OCI-LY3 (cell line): ENCODE measurements around the gene ASTN2.

Experiments
- EZH2phosphoT487 ChIP-seq: fragments of 200-600 bp; shearing (Covaris generic); IDR thresholded peaks from 2 replicates; pipeline ENCODE4 v1.6.1; 2018; ENCODE audit warnings: antibody characterized with exemption, mixed run types, low read depth
- TF ChIP-seq, protein P1 (sequence below): fragments of 200-600, 300-600 bp; sonication (generic); IDR thresholded peaks from 2 replicates; pipeline ENCODE4 v1.5.1; 2014; ENCODE audit warnings: antibody characterized with exemption, low read length, low read depth

DNA sequence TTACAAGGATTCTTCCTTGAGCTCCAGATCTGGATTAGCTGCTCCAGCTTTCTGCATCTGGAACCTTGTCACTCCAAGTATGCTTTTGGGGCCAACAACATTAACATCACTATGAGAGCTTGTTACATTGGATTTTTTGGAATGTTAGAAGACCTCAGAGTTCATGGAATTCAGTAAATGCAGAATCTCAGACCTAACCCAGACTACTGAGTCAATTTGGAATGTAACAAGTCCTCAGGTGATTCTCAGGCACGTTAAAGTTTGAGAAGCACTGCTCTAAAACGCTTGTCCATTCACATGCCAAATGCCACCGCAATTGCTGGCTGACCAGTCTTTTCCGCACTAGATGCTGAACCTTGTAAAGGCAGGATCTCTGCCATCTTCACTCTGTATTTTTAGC lies 979.2 kb downstream of the ASTN2 start:
- TF ChIP-seq, protein P1, sequence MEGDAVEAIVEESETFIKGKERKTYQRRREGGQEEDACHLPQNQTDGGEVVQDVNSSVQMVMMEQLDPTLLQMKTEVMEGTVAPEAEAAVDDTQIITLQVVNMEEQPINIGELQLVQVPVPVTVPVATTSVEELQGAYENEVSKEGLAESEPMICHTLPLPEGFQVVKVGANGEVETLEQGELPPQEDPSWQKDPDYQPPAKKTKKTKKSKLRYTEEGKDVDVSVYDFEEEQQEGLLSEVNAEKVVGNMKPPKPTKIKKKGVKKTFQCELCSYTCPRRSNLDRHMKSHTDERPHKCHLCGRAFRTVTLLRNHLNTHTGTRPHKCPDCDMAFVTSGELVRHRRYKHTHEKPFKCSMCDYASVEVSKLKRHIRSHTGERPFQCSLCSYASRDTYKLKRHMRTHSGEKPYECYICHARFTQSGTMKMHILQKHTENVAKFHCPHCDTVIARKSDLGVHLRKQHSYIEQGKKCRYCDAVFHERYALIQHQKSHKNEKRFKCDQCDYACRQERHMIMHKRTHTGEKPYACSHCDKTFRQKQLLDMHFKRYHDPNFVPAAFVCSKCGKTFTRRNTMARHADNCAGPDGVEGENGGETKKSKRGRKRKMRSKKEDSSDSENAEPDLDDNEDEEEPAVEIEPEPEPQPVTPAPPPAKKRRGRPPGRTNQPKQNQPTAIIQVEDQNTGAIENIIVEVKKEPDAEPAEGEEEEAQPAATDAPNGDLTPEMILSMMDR, result no peak
- no peak for TF ChIP-seq EZH2phosphoT487
